Stimulated activated CD4-positive, alpha-beta T cell treated with anti-CD3 and anti-CD28 coated beads, Interleukin-1b, Interleukin-23, amount 100 ng/mL, for 48 hours (primary cell): ENCODE measurements around the gene DHRS13.
"Not testable (repeated sequence)": the region's sequence is repeated elsewhere in the genome, so short reads cannot be mapped to it uniquely, and the experiment has no call there.

Experiments used
- DNase-seq: peaks from one replicate; pipeline ENCODE4 v3.0.0-alpha.2; 2020

Gene DHRS13

DNA sequence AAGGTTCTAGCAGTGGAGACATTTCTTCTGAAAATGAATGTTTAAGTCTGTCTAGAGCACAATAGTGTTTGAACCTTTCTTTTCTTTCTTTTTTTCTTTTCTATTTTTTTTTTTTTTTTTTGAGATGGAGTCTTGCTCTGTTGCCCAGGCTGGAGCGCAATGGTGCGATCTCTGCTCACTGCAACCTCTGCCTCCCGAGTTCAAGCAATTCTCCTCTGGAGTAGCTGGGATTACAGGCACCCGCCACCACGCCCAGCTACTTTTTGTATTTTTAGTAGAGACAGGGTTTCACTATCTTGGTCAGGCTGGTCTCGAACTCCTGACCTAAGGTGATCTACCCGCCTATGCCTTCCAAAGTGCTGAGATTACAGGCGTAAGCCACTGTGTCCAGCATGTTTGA is 31.6 kb upstream of the DHRS13 start:
- not testable (repeated sequence) for DNase-seq

DNA sequence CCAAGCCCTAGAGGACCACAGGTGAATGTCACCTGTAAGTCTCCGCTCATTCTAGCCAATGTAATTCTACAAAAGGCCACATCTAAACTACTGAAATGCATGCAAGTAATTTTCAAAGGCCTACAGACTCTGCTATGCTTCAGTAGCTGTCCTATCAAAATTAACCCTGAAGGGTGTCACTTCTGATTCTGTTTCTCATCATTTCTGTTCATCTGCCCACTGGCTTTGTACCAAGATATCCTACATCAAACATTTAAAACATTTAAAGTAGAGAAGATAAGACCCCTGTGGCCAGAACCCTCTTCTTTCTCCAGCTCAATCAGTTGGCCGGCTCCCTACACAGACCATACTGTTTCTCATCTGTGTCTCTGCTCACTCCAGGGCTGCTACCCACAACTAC is 26.9 kb upstream of the DHRS13 start:
- no peak for DNase-seq

DNA sequence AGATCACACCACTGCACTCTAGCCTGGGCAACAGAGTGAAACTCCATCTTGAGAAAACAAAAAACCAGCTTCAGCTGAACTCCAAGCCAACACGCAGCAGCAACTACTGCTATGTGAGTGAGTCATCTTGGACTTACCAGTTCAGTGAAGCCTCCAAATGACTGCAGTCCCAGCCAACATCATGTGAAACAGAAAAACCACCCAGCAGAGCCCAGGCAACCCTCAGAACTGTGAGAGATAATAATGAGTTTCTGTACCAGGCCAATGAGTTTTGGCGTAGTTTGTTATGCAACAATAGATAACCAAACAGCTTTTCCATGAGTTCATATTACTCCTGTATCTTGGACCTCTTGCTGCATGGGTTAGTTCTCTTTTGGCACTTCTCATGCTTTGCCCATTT is 25.2 kb upstream of the DHRS13 start:
- peak; percentile 58 for DNase-seq

DNA sequence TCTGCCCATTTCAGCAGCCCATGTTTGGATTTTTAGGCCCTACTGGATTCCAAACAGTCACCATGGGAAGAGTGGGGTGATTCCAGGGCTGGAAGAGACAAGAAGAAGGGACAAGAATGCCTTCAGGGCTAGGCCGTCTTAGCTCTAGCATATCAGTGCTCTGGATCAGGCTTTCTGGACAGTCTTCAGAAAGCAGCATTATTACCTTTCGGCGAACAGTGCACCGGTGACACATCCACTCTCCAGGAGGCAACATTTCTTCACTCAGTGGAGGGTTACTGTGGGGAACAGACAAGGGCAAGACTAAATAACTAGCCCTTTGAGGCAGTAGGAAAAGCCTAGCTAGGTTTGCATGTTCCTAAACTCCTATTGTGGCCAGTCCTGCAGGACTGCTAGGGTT is 23.9 kb upstream of the DHRS13 start:
- no peak for DNase-seq

DNA sequence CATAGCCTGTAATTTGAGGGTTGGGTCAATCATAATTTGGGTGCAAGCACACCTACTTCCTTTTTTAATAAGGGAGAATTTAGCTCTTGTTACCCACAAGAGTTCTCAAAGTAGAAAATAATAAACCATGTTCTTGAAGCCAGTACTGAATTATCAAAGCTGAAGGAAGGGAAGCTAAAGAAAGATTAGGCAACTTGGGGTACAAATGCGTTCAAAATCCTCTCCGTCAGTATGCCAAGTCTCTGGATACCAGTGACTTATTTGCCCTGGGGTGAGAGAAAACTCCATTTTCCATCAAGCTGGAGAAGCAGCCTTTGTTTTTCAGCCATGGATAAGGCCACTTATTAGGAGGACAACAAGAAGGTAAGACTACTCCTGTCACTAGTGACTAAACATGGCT is 23.5 kb upstream of the DHRS13 start:
- DNase-seq = no peak

GRCh38 chr17:28925912-28926365 is 23.1 kb upstream of the DHRS13 start:
- peak; percentile 40 for DNase-seq

DNA sequence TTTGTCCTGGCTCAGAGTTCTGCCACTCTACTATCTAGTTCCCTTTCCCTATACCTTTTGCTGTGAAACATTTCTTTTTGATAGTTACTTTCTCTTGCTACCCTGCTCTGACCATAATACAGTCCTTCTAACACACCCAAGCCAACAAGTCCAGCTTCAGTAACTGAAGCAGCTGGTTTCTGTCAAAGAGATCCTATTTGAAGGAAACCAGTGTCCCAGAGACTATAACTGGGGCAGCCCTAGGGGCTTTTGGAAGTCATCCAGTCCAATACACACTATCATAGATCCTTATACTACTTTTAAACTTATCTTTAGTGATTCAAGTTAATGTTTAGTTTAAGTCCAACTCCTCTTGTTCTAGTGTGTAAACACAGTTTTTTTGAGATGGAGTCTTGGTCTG is 17.3 kb upstream of the DHRS13 start:
- no peak for DNase-seq

- no peak for DNase-seq
Observed at GRCh38 chr17:28918295-28918694, 15.4 kb upstream of the DHRS13 start.

- no peak for DNase-seq
Observed at GRCh38 chr17:28917465-28917864, 14.6 kb upstream of the DHRS13 start.

DNA sequence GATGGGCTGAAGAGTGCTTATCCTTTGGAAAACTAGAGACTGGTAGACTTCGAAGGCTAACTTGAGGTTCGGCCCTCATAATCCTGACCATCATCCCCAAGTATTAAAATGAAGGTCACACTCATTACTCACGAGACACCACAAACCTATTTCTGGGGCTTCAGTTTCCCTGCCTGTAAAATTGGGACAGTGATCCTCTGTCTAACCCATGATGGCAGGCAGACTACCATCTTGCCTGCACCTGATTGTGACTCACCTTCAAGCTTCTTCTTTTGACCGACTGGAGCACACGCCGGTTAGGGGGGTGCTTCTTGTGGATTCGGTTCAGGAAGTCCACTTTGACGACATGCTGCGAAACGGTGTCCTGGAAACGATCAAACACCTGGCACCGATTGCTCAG is 14.2 kb upstream of the DHRS13 start:
- no peak for DNase-seq

- no peak for DNase-seq
Observed at GRCh38 chr17:28916302-28916934, 13.5 kb upstream of the DHRS13 start.

- DNase-seq = no peak
Observed at GRCh38 chr17:28912938-28913333, 10.1 kb upstream of the DHRS13 start.

DNA sequence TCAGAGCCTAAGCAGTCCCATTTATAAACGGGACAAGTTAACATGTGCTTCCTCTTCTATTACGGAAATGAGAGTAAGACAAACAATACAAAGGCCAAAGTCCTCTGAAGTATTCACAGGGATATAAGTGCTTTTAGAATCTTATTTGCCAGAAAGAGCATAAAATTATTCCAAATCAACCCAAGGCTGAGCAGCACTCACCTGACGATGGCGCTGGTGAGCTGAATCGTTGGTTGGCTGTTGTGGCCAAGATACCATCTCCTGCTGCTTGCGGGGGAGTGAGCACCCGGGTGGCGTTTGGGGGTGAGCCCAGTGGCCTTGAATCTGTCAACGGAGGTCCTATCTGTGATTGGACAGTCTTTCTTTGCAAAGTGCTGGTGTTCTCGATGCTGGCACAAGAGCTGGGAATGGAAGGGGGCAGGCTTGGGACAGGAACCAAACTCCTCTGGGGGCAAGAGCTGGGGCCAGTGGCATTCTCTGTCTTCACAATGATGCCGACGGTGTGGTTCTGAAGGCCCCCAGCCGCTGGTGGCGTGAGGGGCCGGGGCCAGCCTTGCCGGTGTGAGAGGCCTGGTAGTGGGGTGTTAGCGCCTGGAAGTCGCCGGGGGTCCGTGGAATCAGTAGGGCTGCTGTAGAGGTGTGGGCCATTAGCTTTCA is 9.5 kb upstream of the DHRS13 start:
- DNase-seq = no peak

DNA sequence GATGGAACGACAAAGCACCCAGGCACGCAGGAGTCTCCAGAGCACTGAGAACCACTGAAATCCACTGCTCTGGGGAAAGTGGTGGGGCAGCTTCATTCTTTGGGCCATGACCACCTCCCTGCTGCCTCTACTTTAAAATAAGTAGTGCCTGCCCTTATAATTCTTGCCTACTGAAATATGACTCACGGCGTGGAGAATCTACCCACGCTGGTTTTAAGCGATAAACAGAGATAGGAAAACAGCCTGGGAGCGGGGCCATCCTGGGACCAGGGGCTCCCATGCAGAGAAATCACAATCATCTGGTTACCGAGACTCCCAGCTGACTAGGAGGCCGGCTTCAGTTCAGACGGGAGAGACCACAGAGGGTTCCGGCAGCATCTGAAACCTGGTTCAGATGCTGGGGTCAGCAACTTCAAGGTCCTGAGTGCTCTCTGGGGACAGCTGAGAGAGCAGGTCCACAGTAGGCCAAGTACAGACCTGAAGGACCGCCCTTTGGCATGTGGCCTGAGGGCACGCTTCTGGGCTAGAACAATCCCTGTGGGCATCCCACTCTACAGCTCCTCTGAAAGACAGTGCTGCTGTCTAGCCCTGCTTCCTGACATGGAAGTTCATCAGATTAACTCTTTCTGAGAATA is 8.6 kb upstream of the DHRS13 start:
- DNase-seq = no peak

- no peak for DNase-seq
Observed at GRCh38 chr17:28910534-28910933, 7.7 kb upstream of the DHRS13 start.

DNA sequence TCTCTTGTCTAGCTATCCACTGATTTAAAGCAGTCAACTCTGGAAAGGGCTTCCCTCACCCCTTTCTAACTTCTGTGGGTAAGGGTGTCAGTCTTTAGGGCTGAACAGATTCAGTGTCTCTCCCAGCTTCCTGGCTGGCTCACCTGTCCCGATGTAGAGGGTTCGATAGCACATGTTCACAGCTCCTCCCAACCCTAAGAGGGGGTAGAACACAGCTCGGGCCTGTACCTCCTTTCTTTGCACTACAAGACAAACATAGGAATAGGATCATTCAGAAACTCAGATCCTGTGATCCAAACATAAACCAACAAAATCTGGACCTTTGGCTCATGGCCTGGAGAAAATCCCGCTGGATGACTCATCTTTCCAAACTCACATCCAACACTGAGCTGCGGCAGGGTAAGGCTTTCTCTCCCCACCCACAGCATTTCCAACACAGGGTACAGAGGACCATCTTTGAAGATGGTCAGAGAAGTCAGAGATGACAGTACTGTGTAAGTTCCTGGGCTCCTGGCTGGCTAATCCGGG is 5.8 kb upstream of the DHRS13 start:
- no peak for DNase-seq

DNA sequence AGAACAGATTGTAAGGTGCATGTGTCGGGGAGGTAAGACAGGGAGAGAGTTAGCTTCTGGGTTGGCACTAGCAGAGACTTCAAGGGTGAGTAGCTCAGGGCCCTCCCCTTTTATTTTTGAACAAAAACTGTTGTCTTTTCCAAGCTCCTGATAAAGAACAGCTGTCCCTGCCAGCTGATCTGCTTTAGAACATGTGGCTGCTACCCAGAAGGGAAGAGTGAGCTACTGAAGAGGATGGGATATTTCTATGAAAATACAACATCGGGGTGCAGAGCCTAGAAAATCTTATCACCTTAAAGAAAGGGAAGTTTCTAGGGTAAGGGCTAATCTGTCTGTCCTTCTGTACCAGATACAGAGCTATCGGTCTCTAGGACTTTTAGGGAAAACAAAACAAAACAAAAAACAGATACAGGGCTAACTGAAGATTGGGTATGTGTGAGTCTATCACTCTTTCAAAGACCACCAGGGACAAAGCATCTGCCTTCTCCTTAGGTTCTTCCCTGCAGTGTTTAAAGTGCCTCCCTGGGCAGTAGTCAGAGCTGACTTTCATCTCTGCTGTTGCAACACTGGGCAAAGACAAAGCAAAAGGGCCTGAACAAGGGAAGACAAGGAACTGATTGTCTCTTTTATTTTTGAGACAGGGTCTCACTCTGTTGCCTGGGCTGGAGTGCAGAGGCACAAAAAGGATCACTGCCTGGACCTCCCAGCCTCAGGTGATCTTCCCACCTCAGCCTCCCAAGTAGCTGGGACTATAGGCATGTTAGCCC is 5.0 kb upstream of the DHRS13 start:
- no peak for DNase-seq

GRCh38 chr17:28906706-28907438 is 4.0 kb upstream of the DHRS13 start:
- no peak for DNase-seq

DNA sequence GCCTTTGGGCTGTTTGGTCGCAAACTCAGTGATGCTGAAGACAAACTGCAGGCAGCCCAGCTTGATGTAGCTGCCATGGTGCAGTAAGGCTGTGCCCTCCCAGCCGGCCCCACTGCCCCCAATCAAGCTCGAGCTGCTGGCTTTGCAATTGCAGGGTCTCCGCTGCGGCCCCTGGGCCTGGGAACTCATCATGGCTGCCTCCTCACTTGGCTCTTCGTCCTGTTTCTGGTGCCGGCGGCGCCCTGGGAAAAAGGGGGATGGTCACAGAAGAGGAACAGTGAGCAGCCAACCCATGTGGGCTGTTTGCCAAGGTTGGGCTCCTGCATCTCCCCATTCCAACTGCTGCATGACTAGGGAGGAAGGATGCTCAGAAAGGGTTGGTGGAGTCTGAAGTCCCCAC is 3.4 kb upstream of the DHRS13 start:
- DNase-seq = no peak

DNA sequence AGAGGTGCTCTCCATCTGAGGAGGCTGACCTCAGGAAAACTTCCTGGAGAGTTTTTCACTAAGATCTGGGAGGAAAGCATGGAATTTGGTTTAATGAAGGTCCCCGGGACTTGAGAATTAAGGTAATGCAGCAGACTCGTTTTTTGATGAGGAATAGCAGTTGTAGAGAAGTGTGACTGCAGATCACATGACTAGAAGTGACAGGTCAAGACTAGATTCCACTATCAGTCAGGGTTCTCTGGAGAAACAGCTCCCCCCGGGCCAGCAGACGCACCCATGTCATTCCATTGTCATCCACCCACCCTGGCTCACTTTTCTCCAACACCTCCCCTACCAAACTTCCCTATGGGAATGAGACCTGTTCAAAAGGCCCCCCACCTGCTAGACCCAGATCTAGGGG is 1.9 kb upstream of the DHRS13 start:
- no peak for DNase-seq

GRCh38 chr17:28903546-28903841 is 615 bp upstream of the DHRS13 start:
- DNase-seq = not testable (repeated sequence)

DNA sequence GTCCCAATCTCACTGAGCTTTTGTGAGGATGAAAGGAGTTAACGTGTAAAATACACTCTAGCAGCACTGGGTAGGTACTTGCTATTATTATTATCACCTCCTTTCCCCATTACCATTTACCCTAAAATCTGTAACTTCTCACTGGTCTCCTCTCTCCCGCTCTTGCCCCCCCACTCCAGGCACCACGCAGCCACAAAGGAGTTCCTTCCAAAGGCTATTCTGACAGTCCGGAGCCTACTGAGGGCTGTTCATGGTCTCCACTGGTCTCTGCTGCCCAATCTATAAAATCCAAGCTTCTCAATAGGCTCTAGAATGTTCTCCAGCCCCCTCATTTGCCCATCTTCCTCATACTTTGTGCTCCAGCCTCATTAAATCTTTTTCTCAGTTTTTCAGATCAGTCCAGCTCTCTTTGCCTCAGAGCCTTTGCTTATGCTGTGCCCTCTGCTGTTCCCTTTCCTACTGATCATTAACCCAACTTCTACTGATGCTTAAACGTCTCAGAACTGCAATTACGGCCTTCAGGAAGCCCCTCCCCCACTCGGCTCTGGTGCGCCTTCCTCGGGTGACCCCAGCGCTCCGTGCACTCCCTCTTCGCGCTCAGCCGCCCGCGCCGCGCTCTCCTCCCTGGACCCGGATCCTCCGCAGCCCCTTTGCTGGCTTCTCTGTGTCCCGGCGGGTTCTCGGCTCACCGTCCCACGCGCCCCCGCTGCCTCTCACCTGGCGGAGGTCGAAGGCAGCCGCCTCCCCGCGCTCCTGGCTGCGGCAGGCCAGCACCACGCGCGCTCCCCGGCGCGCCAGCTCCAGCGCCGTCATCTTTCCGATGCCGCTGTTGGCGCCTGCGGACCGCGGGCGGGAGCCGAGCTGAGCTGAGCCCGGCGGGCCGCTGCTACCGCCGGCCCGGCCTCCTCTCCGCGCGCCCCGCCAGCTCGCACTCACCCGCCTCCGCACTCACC is 737 bp downstream of the DHRS13 start:
- DNase-seq = peak; percentile 50
